ENCODE data around the gene MYH11. TPM values are rescaled to one million over a fixed set of nuclear protein-coding genes. Genes with fewer than 3 reads are reported as not detected.
A peak's percentile ranks its signal among the peaks of the same experiment; 100 is the strongest.

MYH11 gene
- total and polyA plus RNA-seq, 2 of the 13 experiments (the other 11 are each of a cell fraction or from before 2014, with no cell fraction given) = not detected

DNA sequence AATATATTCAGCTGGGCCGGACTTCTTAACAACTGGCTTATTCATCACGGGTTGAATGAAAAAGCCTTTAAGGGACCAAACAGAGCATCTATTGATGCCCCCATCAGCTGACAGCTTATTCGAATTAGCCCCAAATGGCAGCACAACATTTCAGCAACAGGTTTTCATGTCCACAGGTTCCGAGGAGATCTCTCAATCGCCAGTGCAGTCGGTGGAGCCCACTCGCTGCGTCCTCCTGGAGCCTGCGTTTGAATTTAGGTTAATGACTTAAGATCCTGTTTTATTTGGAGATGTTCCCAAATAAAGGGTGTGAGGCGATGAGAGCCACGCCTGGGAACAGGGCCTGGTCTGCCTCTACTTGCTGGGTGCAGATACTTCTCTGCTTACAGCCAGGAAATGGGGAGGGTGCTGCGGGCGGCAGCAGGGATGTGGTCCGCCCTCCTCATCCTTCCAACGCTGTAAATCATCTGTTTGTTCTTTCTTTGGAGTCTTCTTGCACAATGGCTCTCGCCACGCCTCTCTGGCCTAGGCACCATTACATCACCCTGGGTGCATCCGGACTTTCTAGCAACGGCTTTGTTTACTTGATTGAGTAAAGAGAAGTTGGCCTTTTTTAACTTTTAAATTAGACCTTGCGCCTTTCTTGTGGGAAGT lies 184.2 kb downstream of the MYH11 start (continued):
- TF ChIP-seq, protein P1, sequence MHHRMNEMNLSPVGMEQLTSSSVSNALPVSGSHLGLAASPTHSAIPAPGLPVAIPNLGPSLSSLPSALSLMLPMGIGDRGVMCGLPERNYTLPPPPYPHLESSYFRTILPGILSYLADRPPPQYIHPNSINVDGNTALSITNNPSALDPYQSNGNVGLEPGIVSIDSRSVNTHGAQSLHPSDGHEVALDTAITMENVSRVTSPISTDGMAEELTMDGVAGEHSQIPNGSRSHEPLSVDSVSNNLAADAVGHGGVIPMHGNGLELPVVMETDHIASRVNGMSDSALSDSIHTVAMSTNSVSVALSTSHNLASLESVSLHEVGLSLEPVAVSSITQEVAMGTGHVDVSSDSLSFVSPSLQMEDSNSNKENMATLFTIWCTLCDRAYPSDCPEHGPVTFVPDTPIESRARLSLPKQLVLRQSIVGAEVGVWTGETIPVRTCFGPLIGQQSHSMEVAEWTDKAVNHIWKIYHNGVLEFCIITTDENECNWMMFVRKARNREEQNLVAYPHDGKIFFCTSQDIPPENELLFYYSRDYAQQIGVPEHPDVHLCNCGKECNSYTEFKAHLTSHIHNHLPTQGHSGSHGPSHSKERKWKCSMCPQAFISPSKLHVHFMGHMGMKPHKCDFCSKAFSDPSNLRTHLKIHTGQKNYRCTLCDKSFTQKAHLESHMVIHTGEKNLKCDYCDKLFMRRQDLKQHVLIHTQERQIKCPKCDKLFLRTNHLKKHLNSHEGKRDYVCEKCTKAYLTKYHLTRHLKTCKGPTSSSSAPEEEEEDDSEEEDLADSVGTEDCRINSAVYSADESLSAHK (CRISPR knock-in tag; IDR thresholded peaks at IDR 0.05; ENCODE audit: borderline replicate concordance) = peak; percentile 26; the same call in 1 of the 2 replicates
- TF ChIP-seq GZF1 (CRISPR knock-in tag; IDR thresholded peaks at IDR 0.05) = no peak; the same call in 1 of the 2 replicates
- TF ChIP-seq ZNF274 (CRISPR knock-in tag; IDR thresholded peaks at IDR 0.05) = peak; percentile 86
- TF ChIP-seq, protein P2, sequence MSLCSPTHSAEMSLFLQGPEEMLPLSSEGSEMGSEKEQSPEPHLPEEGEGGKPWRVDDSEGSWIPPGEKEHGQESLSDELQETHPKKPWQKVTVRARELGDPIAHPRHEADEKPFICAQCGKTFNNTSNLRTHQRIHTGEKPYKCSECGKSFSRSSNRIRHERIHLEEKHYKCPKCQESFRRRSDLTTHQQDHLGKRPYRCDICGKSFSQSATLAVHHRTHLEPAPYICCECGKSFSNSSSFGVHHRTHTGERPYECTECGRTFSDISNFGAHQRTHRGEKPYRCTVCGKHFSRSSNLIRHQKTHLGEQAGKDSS (CRISPR knock-in tag; IDR thresholded peaks at IDR 0.05; ENCODE audit: borderline replicate concordance, low read depth) = peak; percentile 97
- peak; percentile 92 for TF ChIP-seq ZEB1 (IDR thresholded peaks at IDR 0.05; ENCODE audit: insufficient replicate concordance, low read depth)
- TF ChIP-seq KDM4B (CRISPR knock-in tag; IDR thresholded peaks at IDR 0.05) = peak; percentile 97
- TF ChIP-seq YY1 (IDR thresholded peaks at IDR 0.05; ENCODE audit: insufficient read depth, insufficient replicate concordance, low read depth, low read length) = peak; percentile 31
- peak; percentile 47; the same call in 1 of the 2 replicates for TF ChIP-seq ZNF776 (CRISPR knock-in tag; IDR thresholded peaks at IDR 0.05)
- TF ChIP-seq, protein P3, sequence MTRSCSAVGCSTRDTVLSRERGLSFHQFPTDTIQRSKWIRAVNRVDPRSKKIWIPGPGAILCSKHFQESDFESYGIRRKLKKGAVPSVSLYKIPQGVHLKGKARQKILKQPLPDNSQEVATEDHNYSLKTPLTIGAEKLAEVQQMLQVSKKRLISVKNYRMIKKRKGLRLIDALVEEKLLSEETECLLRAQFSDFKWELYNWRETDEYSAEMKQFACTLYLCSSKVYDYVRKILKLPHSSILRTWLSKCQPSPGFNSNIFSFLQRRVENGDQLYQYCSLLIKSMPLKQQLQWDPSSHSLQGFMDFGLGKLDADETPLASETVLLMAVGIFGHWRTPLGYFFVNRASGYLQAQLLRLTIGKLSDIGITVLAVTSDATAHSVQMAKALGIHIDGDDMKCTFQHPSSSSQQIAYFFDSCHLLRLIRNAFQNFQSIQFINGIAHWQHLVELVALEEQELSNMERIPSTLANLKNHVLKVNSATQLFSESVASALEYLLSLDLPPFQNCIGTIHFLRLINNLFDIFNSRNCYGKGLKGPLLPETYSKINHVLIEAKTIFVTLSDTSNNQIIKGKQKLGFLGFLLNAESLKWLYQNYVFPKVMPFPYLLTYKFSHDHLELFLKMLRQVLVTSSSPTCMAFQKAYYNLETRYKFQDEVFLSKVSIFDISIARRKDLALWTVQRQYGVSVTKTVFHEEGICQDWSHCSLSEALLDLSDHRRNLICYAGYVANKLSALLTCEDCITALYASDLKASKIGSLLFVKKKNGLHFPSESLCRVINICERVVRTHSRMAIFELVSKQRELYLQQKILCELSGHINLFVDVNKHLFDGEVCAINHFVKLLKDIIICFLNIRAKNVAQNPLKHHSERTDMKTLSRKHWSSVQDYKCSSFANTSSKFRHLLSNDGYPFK (CRISPR knock-in tag; IDR thresholded peaks at IDR 0.05; ENCODE audit: borderline replicate concordance) = peak; percentile 71; the same call in 1 of the 2 replicates
- TF ChIP-seq ZNF558 (CRISPR knock-in tag; IDR thresholded peaks at IDR 0.05; ENCODE audit: borderline replicate concordance) = no peak
- TF ChIP-seq, protein P4, sequence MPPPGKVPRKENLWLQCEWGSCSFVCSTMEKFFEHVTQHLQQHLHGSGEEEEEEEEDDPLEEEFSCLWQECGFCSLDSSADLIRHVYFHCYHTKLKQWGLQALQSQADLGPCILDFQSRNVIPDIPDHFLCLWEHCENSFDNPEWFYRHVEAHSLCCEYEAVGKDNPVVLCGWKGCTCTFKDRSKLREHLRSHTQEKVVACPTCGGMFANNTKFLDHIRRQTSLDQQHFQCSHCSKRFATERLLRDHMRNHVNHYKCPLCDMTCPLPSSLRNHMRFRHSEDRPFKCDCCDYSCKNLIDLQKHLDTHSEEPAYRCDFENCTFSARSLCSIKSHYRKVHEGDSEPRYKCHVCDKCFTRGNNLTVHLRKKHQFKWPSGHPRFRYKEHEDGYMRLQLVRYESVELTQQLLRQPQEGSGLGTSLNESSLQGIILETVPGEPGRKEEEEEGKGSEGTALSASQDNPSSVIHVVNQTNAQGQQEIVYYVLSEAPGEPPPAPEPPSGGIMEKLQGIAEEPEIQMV (CRISPR knock-in tag; IDR thresholded peaks at IDR 0.05; ENCODE audit: low read depth) = peak; percentile 93
- no peak for TF ChIP-seq ZNF326 (CRISPR knock-in tag; IDR thresholded peaks at IDR 0.05; ENCODE audit: borderline replicate concordance)
- TF ChIP-seq BRCA1 (CRISPR knock-in tag; IDR thresholded peaks at IDR 0.05) = peak; percentile 93
- peak; percentile 100 for TF ChIP-seq FOXJ3 (CRISPR knock-in tag; IDR thresholded peaks at IDR 0.05; ENCODE audit: borderline replicate concordance)
- TF ChIP-seq ATAD3A (CRISPR knock-in tag; IDR thresholded peaks at IDR 0.05) = no peak
- TF ChIP-seq, protein P5, sequence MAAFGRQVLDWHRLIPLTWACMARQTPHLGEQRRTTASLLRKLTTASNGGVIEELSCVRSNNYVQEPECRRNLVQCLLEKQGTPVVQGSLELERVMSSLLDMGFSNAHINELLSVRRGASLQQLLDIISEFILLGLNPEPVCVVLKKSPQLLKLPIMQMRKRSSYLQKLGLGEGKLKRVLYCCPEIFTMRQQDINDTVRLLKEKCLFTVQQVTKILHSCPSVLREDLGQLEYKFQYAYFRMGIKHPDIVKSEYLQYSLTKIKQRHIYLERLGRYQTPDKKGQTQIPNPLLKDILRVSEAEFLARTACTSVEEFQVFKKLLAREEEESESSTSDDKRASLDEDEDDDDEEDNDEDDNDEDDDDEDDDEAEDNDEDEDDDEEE (CRISPR knock-in tag; IDR thresholded peaks at IDR 0.05) = peak; percentile 96
- TF ChIP-seq ZSCAN22 (CRISPR knock-in tag; IDR thresholded peaks at IDR 0.05) = no peak; the same call in 1 of the 2 replicates
- TF ChIP-seq SALL2 (CRISPR knock-in tag; IDR thresholded peaks at IDR 0.05) = peak; percentile 87
- TF ChIP-seq RARA (CRISPR knock-in tag; IDR thresholded peaks at IDR 0.05) = peak; percentile 99

Data from HepG2 (cell line).